ENCODE results near the gene FUT2.
A peak's percentile ranks its signal among the peaks of the same experiment; 100 is the strongest.

Gene FUT2

GRCh38 chr19:48731452-48731851 lies 35.7 kb downstream of the FUT2 start:
- no peak for DNase-seq

DNA sequence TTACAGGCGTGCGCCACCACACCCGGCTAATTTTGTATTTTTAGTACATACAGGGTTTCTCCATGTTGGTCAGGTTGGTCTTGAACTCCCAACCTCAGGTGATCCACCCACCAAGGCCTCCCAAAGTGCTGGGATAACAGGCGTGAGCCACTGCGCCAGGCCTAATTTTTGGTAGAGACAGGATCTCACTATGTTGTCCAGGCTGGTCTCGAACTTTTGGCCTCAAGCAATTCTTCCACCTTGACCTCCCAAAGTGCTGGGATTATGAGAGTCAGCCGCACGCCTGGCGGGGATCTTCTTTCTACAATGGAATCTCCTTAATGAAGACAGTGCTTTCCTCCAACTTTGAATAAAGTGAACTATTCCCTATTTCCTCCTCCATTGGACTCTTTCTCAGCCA lies 38.9 kb downstream of the FUT2 start:
- no peak for DNase-seq

DNA sequence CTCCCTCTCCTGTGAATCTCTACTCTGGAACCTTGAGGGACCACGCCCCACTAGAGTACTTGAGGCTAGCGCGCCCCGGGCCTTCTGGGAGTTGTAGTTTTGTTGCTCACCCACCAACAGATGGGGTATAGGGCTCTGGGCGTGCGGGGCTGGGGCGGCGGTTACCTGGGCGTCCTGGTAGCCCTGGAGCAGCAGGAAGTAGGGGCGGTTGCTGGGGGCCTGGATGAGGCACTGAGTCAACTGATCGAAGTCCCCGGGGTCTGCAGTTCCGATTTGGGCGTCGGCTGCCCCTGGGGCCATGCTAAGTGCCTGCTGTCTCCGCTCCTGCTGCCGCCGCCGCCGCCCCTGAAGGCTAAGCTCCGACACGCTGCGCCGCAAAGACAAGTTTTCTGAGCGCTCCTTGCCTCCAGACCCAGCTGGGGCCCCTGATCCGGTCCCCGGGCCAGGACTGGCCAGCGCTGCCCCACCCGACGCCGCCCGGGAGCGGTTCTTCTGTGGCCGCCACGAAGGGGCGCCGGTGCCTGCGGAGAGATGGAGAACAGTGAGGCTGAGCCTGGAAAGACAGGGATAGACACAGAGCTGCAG lies 39.4 kb downstream of the FUT2 start:
- DNase-seq, result no peak

- no peak for DNase-seq
Measured at GRCh38 chr19:48737360-48737998, 41.7 kb downstream of the FUT2 start.

- no peak for DNase-seq
Measured at GRCh38 chr19:48738557-48739403, 43.0 kb downstream of the FUT2 start.

GRCh38 chr19:48739404-48740163 lies 43.8 kb downstream of the FUT2 start:
- DNase-seq, result no peak

- DNase-seq, result no peak
Measured at GRCh38 chr19:48740164-48740972, 44.6 kb downstream of the FUT2 start, which contains the start of gene RASIP1. Gene RASIP1, minus strand, starts transcription at chr19:48740610. Its CDS starts 328 bp downstream, at chr19:48740282.

DNA sequence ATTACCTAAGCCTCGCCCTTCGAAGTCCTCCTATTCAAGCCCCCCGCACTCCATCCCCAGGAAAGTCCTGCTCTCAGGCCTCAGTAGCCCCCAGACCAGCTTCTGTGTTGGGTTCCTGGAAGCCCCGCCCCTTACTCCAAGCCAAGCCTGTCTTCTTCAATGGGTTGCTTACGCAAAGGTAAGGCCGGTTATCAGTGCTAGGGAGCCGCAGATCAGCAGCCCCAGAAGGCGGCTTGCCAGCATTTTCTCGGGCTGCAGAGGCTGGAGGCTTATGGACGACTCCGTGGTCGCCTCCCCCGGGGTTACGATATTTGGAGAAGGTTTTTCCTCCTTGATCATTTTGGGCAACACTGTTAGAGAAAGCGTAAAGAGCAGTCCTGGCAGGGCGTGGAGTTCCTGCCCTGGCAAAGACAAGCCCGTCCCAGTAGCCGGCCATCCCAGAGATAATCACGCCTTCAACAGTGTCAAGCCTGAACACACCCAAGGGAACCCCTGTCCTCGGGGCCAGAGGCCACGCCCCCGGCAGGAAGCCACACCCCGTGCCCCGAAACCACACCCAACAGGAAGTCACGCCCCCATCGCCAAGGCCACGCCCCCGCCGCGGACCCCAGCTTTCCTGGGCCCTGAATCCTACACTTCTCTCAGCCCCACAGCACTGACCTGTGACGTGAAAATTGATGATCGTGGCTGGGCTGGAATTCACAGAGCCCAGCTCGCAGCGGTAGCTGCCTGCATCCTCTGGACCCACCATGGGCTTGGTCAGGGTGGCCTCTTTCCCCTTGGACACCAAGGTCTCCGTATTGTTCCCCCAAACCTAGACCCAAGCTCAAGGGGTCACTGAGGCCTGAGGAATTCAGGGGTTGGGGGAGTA lies 45.6 kb downstream of the FUT2 start:
- no peak for DNase-seq

- DNase-seq, result no peak
Measured at GRCh38 chr19:48742096-48742495, 46.3 kb downstream of the FUT2 start.

DNA sequence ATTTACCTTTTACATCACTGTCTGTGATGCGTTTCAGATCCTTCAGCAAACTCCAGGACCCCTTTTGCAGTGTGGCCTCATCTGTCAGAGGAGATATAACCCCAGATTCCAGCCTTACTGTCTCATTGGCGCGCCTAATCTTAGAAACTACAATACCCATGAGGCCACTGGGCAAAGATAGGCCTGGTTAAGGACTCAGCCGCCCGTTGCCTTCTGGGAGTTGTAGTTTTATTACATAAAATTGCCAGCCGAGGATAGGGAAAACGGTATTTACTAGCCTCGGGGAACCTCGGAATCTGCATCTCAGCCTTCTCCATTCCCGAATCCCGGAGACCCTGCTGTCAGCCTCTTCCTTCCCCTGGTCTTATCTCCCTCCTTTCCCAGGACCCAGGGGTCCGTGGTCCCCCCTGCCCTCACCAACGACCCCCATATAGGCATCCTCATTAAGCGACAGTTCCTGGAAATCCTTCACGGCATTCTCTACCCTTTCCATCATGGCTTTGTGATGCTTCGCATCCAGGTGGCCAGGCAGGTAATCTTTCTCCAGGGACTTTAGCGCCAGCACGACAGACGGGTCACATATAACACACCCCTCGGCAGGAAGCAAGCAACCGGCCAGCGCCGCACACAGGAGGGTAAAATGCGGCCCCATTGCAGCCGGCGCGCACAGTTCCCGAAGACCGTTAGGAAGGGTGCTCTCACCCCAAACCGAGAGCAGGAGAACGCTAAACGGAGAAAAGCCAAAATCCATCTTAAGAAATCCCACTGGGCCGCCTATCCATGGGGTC lies 49.6 kb downstream of the FUT2 start:
- DNase-seq, result no peak

GRCh38 chr19:48746110-48746509 lies 50.3 kb downstream of the FUT2 start:
- no peak for DNase-seq

- peak; percentile 74 for DNase-seq
Measured at GRCh38 chr19:48746738-48747575, 51.2 kb downstream of the FUT2 start, which contains the start of gene IZUMO1. Gene IZUMO1, minus strand, starts transcription at chr19:48746909. Its CDS starts 1,050 bp downstream, at chr19:48745859.

- DNase-seq, result no peak
Measured at GRCh38 chr19:48749571-48750198, 53.9 kb downstream of the FUT2 start.

- no peak for DNase-seq
Measured at GRCh38 chr19:48750351-48750750, 54.6 kb downstream of the FUT2 start.

DNA sequence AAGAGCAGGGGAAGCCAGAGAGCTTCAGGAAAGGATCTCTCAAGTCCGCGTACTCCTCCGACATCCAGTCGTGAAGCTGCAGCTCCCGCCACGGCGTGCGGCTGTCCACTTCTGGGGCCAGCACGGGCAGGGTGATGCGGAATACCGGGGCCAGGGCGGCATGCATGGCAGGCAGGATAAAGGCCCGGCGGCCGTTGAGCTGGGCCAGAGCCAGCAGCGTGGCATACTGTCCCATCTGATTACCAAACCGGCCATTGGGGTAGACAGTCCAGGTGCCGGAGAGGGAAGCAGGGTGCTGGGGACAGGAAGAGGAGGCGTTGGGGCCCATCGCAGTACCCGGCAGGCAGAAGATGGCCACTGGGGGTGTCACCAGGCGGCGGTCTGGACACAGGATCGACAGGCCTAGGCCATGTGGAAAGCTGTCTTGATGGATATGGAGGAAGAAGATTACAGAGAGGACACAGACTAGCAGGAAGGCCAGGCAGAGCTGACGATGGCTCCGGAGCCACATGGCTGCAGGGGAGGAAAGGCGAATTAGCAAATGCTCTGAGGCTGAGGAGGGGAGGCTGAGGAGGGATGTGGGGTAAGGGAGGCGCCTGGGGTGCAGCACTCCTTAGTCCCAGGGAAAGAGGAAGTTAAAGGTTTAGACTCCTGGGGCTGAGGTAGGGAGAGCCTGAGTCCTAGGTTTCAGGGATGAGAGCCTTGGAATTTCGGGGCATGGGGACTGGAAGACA lies 55.2 kb downstream of the FUT2 start:
- no peak for DNase-seq

- no peak for DNase-seq
Measured at GRCh38 chr19:48751845-48752495, 56.2 kb downstream of the FUT2 start.

Data from NK-92 treated with Interleukin-12 subunit alpha and Interleukin-12 subunit beta, amount 100 ng/mL, for 24 hours (cell line).